ENCODE results near the gene CDYL.

CDYL gene

GRCh38 chr6:4776131-4776492 lies at the start of gene CDYL:
Gene CDYL, plus strand, starts transcription at chr6:4776404. Its CDS starts 380 bp downstream, at chr6:4776784.
- Histone ChIP-seq H3K9ac (ENCODE audit: low read length) (peak within 1 kb of the TSS; percentile 35), H3K4me3 (ENCODE audit: low read length) (peak within 1 kb of the TSS; percentile 26), H3K4me1 (ENCODE audit: control insufficient read depth, insufficient read depth, low read length) (peaks cover 6% of the 10 kb centered on the region), H3K27me3 (ENCODE audit: control insufficient read depth, insufficient read depth, low read length) (peaks cover 12% of the 10 kb centered on the region), H3K9me3 (ENCODE audit: control insufficient read depth, low read length) (no peaks in the 10 kb centered on the region), H3K36me3 (ENCODE audit: control insufficient read depth, insufficient read depth, low read length) (no peaks in the 10 kb centered on the region)

GRCh38 chr6:4726645-4727044 lies 49.6 kb upstream of the CDYL start:
- peaks cover 11% of the 10 kb centered on the region for H3K4me1 ChIP-seq (ENCODE audit: control insufficient read depth, insufficient read depth, low read length)
- H3K4me3 ChIP-seq (ENCODE audit: low read length) = no peak overlapping the region
- no peaks in the 10 kb centered on the region for H3K27me3 ChIP-seq (ENCODE audit: control insufficient read depth, insufficient read depth, low read length)
- H3K9ac ChIP-seq (ENCODE audit: low read length) = no peak overlapping the region
- H3K36me3 ChIP-seq (ENCODE audit: control insufficient read depth, insufficient read depth, low read length) = no peaks in the 10 kb centered on the region
- no peaks in the 10 kb centered on the region for H3K9me3 ChIP-seq (ENCODE audit: control insufficient read depth, low read length)

GRCh38 chr6:4727217-4727616 lies 49.0 kb upstream of the CDYL start:
- Histone ChIP-seq H3K9ac (ENCODE audit: low read length) (no peak overlapping the region), H3K9me3 (ENCODE audit: control insufficient read depth, low read length) (no peaks in the 10 kb centered on the region), H3K4me1 (ENCODE audit: control insufficient read depth, insufficient read depth, low read length) (peaks cover 11% of the 10 kb centered on the region), H3K27me3 (ENCODE audit: control insufficient read depth, insufficient read depth, low read length) (no peaks in the 10 kb centered on the region), H3K4me3 (ENCODE audit: low read length) (no peak overlapping the region), H3K36me3 (ENCODE audit: control insufficient read depth, insufficient read depth, low read length) (no peaks in the 10 kb centered on the region)

GRCh38 chr6:4727671-4728435 lies 48.4 kb upstream of the CDYL start:
- H3K27me3 ChIP-seq (ENCODE audit: control insufficient read depth, insufficient read depth, low read length) = no peaks in the 10 kb centered on the region

GRCh38 chr6:4728436-4728769 lies 47.8 kb upstream of the CDYL start:
- H3K4me1 ChIP-seq (ENCODE audit: control insufficient read depth, insufficient read depth, low read length) = peaks cover 11% of the 10 kb centered on the region
- H3K27me3 ChIP-seq (ENCODE audit: control insufficient read depth, insufficient read depth, low read length) = no peaks in the 10 kb centered on the region
- H3K9ac ChIP-seq (ENCODE audit: low read length) = no peak overlapping the region
- H3K4me3 ChIP-seq (ENCODE audit: low read length) = no peak overlapping the region
- no peaks in the 10 kb centered on the region for H3K36me3 ChIP-seq (ENCODE audit: control insufficient read depth, insufficient read depth, low read length)
- H3K9me3 ChIP-seq (ENCODE audit: control insufficient read depth, low read length) = no peaks in the 10 kb centered on the region

More at GRCh38 chr6:4727671-4728435, 48.4 kb upstream of the CDYL start:
- H3K9me3 ChIP-seq (ENCODE audit: control insufficient read depth, low read length) = no peaks in the 10 kb centered on the region
- H3K9ac ChIP-seq (ENCODE audit: low read length) = no peak overlapping the region
- H3K36me3 ChIP-seq (ENCODE audit: control insufficient read depth, insufficient read depth, low read length) = no peaks in the 10 kb centered on the region
- no peak overlapping the region for H3K4me3 ChIP-seq (ENCODE audit: low read length)
- peaks cover 11% of the 10 kb centered on the region for H3K4me1 ChIP-seq (ENCODE audit: control insufficient read depth, insufficient read depth, low read length)

GRCh38 chr6:4728926-4729325 lies 47.3 kb upstream of the CDYL start:
- no peaks in the 10 kb centered on the region for H3K36me3 ChIP-seq (ENCODE audit: control insufficient read depth, insufficient read depth, low read length)
- no peaks in the 10 kb centered on the region for H3K9me3 ChIP-seq (ENCODE audit: control insufficient read depth, low read length)
- no peak overlapping the region for H3K4me3 ChIP-seq (ENCODE audit: low read length)
- no peaks in the 10 kb centered on the region for H3K27me3 ChIP-seq (ENCODE audit: control insufficient read depth, insufficient read depth, low read length)
- H3K4me1 ChIP-seq (ENCODE audit: control insufficient read depth, insufficient read depth, low read length) = peaks cover 11% of the 10 kb centered on the region
- H3K9ac ChIP-seq (ENCODE audit: low read length) = no peak overlapping the region

- Histone ChIP-seq H3K9me3 (ENCODE audit: control insufficient read depth, low read length) (no peaks in the 10 kb centered on the region), H3K4me3 (ENCODE audit: low read length) (no peak overlapping the region), H3K27me3 (ENCODE audit: control insufficient read depth, insufficient read depth, low read length) (no peaks in the 10 kb centered on the region), H3K9ac (ENCODE audit: low read length) (no peak overlapping the region), H3K4me1 (ENCODE audit: control insufficient read depth, insufficient read depth, low read length) (peaks cover 11% of the 10 kb centered on the region), H3K36me3 (ENCODE audit: control insufficient read depth, insufficient read depth, low read length) (no peaks in the 10 kb centered on the region)
These were observed 44.2 kb upstream of the CDYL start for GRCh38 chr6:4731996-4732395.

GRCh38 chr6:4732691-4733315 lies 43.4 kb upstream of the CDYL start:
- H3K4me3 ChIP-seq (ENCODE audit: low read length) = no peak overlapping the region

GRCh38 chr6:4736371-4736873 lies 39.8 kb upstream of the CDYL start:
- H3K4me1 ChIP-seq (ENCODE audit: control insufficient read depth, insufficient read depth, low read length) = no peaks in the 10 kb centered on the region
- no peaks in the 10 kb centered on the region for H3K9me3 ChIP-seq (ENCODE audit: control insufficient read depth, low read length)
- H3K9ac ChIP-seq (ENCODE audit: low read length) = no peak overlapping the region

More at GRCh38 chr6:4732691-4733315, 43.4 kb upstream of the CDYL start:
- no peaks in the 10 kb centered on the region for H3K9me3 ChIP-seq (ENCODE audit: control insufficient read depth, low read length)
- no peaks in the 10 kb centered on the region for H3K27me3 ChIP-seq (ENCODE audit: control insufficient read depth, insufficient read depth, low read length)
- peaks cover 8% of the 10 kb centered on the region for H3K4me1 ChIP-seq (ENCODE audit: control insufficient read depth, insufficient read depth, low read length)
- no peak overlapping the region for H3K9ac ChIP-seq (ENCODE audit: low read length)
- no peaks in the 10 kb centered on the region for H3K36me3 ChIP-seq (ENCODE audit: control insufficient read depth, insufficient read depth, low read length)

GRCh38 chr6:4740032-4740431 lies 36.2 kb upstream of the CDYL start:
- H3K9ac ChIP-seq (ENCODE audit: low read length) = no peak overlapping the region
- H3K27me3 ChIP-seq (ENCODE audit: control insufficient read depth, insufficient read depth, low read length) = peaks cover 6% of the 10 kb centered on the region
- H3K4me1 ChIP-seq (ENCODE audit: control insufficient read depth, insufficient read depth, low read length) = no peaks in the 10 kb centered on the region
- H3K4me3 ChIP-seq (ENCODE audit: low read length) = no peak overlapping the region
- no peaks in the 10 kb centered on the region for H3K36me3 ChIP-seq (ENCODE audit: control insufficient read depth, insufficient read depth, low read length)
- H3K9me3 ChIP-seq (ENCODE audit: control insufficient read depth, low read length) = no peaks in the 10 kb centered on the region

More at GRCh38 chr6:4736371-4736873, 39.8 kb upstream of the CDYL start:
- Histone ChIP-seq H3K4me3 (ENCODE audit: low read length) (no peak overlapping the region), H3K27me3 (ENCODE audit: control insufficient read depth, insufficient read depth, low read length) (peaks cover 2% of the 10 kb centered on the region), H3K36me3 (ENCODE audit: control insufficient read depth, insufficient read depth, low read length) (no peaks in the 10 kb centered on the region)

GRCh38 chr6:4743062-4743461 lies 33.1 kb upstream of the CDYL start:
- Histone ChIP-seq H3K4me3 (ENCODE audit: low read length) (no peak overlapping the region), H3K36me3 (ENCODE audit: control insufficient read depth, insufficient read depth, low read length) (no peaks in the 10 kb centered on the region), H3K4me1 (ENCODE audit: control insufficient read depth, insufficient read depth, low read length) (no peaks in the 10 kb centered on the region), H3K9ac (ENCODE audit: low read length) (no peak overlapping the region), H3K27me3 (ENCODE audit: control insufficient read depth, insufficient read depth, low read length) (peaks cover 6% of the 10 kb centered on the region), H3K9me3 (ENCODE audit: control insufficient read depth, low read length) (no peaks in the 10 kb centered on the region)

- Histone ChIP-seq H3K4me1 (ENCODE audit: control insufficient read depth, insufficient read depth, low read length) (no peaks in the 10 kb centered on the region), H3K36me3 (ENCODE audit: control insufficient read depth, insufficient read depth, low read length) (no peaks in the 10 kb centered on the region), H3K27me3 (ENCODE audit: control insufficient read depth, insufficient read depth, low read length) (peaks cover 6% of the 10 kb centered on the region), H3K4me3 (ENCODE audit: low read length) (no peak overlapping the region), H3K9me3 (ENCODE audit: control insufficient read depth, low read length) (no peaks in the 10 kb centered on the region), H3K9ac (ENCODE audit: low read length) (no peak overlapping the region)
These were observed 32.3 kb upstream of the CDYL start for GRCh38 chr6:4743926-4744325.
